HG02840 (cell line): ENCODE data around the gene PTPRT.

Experiments used
- ATAC-seq: cut with Tn5 transposase; IDR thresholded peaks from one replicate; pipeline ENCODE4 v1.9.1; 2021; ENCODE audit warnings: mild to moderate bottlenecking, moderate library complexity, moderate number of reproducible peaks; ENCODE audit not compliant: unreplicated experiment, low FRiP score

PTPRT gene

DNA sequence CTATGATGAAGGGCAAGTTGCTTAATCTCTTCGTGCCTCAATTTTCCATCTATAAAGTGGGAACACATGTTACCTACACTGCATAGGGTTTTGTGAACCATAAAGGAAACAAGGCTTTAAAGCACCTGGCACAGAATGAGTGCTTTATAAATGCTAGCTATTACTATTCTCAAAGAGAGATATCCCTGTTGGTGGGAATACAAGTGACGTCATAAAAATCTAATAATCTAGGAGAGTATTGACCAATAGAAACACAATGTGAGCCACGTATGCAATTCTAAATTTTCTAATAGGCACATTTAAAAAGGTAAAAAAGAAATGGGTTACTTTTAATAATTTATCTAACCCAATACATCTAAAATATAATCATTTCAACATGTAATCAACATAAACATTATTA, 316.4 kb downstream of the PTPRT start:
- ATAC-seq, result no peak

DNA sequence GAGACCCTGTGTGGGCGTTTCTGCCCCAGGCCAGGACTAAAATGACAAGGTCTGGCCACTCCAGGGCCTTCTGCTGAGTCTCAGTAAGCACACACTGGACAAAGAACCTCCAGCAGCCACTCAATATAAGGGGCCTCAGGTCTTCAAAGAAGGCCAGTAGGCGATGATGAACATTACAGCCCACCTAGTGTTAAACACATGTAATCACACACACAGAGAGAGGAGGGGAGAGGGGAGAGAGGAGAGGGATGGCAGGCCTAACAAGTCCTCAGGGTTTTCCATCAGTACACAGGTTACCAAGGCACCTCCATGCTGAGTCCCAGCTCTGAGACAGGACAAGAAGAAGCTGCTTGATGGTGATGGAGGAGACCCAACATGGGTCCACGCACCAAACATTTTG, 325.6 kb downstream of the PTPRT start:
- no peak for ATAC-seq

DNA sequence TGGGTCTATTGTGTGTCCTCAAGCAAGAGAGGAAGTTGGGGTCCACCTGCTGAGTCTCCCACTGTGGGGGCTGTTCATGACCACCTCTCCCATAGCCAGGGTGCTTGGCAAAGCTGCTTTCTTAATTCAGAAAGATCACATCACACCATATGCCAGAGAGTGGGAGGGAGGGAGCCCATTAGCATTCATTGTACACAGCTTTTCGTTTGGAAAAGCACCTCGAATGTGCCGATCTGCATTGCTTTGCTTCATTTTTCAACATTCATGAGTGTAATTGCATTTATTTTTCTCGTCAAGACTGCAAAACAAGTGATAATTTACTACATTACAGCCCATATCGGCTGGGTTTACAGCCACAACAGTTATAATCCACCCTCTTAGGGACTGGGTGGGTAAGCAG, 327.3 kb downstream of the PTPRT start:
- ATAC-seq, result no peak

DNA sequence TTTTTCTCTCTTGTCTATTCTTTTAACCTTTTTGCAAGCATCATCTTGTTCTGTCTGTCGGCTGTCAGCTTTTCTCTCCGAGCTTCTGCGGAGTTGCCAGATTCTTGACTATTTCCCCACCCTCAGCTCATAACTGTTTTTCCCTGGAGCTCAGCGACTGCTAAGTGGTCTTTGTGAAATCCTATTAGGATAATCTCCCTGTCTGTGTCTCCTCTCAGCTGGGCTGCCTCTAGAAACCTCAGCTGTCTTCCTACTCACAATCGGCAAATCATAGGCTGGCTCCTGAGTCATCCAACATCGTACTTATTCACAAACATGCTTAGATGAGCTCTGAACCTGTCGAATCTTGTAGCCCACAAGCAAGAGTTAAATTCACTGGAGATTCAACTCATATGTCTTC, 332.3 kb downstream of the PTPRT start:
- no peak for ATAC-seq

DNA sequence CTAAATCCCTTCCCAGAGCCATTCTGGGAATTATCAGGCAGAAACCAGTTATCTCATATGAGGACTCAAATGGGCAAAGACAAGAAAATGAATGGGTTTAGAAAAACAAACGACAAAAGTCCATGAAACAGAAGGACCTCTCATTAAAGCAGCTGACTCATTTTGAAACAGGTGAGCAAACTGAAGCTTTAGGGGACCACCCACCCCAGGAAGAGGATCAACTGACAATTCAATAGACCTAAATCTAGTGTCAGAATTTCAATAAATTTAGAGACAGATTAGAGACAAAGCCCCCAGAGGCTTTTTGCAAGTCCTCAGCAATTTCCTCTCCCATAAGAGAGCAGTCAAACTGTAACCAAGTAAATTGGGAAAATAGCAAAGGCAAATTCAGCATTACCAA, 333.8 kb downstream of the PTPRT start:
- no peak for ATAC-seq

DNA sequence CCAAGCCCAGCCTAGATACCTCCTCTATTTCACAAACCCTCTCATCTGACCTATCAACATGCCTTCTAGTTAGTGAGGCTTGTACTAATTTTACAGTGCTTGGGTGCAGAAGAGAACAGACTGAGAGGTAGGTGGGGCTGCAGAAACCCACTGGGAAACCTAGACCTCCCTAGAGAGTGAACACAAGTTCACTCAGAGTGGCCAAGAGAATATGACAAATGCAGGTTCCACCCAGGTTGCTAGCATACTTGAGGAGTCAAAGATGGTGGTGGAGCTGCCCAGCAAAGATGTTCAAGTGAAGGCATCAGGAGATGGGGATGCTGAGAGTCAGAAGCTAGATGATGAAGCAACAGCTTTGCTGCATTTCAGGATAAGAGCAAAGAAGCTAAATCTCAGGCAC, 337.0 kb downstream of the PTPRT start:
- no peak for ATAC-seq

DNA sequence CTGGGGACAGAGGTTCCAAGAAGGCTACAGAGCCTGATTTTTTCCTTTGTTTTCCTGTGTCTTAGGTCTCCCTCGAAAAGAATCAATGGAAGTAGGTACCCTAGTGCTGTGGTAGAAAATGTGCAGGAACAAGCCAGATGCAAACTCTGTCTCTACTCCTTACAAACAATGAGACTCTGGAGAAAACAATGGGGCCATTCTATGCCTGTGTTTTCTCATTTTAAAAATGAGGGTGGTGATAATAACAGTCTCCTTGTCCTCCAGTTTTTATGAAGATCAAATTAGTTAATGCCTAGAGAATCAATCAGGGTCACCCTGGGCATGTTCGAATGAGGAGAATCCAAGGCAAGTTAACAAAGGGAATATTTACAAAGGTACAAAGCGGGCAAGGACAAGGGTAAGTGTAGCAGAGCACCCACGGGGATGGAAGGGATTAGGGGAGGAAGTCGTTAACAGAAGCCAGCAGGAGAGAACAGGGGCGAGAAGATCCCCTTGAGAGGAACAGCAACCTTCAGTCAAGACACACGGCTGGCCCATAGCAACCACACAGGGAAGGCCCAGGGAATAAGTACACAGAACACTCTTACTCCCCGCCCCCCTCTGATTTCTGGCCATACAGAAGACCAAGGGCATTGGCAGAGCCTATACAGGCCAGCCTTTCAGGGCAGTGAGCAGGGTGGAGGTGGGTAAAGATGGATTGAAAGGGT, 342.8 kb downstream of the PTPRT start:
- no peak for ATAC-seq

DNA sequence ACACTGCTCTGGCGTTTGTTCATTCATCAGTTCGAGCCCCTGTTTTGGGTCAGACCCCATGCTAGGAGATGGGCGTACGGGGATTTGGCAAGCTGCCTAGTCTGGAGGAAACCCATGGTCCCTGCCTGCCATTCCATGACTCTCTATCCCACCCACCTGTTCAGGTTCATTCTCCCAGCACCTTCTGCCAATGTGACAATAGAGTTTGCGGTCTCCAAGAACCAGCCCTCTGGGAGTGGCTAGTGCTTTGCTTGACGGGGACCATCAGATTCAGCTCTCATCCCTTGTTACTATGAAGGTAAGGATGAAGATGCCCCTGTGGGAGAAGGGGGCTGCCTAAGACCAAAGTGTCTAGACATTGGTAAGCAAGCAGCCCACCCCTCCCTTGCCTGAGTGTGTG, 345.0 kb downstream of the PTPRT start:
- ATAC-seq, result no peak

DNA sequence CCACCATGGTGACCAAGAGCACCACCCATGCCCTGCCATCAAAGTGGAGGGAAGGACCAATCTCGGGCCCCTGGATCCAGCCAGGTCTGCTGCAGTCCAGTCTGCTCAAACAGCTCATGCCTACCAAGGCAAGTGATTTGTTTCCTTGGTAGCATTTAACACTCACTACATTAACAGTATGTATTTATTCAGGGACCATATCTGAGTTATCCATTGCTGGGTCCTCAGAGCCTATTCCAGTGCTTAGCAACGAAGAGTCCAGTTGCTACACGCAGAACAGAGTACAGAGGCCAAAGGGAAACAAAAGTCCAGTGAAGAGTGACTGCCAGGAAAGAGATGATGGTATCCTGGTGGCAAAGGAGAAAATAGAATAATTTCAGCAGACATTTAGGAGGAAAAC, 352.2 kb downstream of the PTPRT start:
- no peak for ATAC-seq

DNA sequence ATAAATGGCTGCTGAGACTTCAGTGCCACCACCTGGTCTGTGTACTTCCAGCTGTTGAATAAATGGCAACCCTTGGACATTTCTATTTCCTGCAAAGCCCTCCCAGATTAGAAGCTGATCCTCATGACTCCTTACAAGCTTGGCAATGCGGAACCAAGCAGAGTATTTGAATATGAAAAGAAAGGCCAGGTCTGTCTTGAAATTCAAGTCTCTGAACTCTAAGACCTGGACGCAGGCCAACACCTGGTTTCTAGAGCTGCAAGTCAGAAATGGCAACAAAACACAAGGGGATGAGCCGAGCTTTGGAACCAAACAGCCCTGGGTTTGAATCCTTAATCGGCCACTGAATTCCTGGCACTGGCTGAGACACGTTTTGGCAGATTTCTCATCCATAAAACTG, 353.4 kb downstream of the PTPRT start:
- ATAC-seq, result no peak

DNA sequence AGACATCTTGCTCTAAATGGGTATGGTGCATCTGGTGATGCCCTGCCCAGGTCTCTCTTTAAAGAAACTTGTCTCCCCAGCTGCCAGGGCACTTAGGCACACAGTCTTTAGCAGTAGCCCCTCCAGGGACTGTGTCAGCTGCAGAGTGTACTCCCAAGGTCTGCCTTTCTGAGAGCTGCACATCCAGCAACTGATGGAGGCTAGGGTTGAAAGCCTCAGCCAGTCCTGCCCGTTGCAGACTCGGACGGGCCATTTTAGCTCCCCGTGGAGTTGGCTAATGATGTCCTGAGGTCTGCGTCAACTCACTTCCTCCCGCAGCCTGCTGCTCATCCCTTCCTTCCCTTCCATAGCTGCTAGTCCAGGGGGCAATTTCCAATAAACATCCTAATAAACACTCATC, 381.8 kb downstream of the PTPRT start:
- no peak for ATAC-seq

DNA sequence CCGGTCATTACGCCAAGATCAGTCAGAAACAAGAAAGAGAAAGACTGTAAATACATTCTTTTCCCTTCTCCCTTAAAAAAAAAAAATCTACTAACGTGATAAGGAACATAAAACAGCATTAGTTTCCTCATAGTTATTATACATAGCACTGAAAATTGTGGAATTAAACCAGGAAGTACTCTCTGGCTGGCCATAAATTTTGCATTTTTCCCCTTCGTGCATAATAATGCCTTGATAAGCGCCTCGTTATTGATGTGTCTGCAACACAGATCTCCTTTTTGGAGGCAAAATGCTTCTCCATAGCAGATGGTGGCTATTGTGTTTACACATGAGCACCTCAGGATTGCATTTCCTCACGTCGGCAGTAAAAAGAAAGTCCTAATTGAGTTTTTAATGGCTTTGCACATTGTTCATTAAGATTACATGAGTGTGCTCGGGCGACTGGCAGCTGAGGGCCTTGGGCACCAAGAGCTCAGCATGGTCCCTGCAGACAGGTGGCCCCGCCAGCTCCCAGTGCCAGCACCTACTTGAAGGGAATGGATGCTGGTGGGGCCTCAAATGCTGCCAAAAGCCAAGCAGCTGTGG, 394.5 kb downstream of the PTPRT start:
- ATAC-seq, result no peak

DNA sequence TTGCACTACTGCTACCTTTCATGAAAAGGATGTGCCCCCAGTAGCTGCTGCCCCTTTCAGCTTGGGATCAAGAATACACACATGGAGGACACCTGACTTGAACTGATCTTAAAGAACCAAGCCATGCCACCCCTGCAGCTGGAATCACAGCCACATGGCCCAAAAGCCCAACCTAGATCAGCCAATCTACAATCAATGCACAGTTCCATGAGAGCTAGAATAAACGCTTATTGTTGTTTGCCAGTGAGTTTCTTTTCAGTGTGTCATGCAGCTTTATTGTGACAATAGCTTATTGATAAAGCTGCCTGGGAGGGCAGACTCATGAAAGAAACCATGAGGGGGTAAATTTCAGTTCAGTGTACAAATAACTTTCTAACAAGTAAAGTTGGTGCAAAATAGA, 397.7 kb downstream of the PTPRT start:
- no peak for ATAC-seq

DNA sequence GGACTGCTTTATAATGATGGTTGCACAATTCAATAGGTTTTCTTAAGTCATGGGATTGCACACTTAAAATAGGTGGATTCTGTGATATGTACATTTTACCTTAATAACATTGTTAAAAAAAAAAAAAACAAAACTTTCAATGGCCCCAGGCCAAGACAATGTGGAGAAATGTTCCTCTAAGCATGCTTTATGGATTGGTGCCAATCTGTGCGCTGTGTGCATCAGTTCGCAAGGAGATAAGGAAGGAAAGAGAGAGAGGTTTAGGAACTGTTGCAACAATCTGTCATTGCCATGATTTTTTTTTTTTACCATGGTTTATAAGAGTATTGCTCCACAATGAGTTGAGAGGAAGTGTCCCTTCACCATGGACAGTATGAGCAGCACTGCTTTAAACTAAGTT, 399.6 kb downstream of the PTPRT start:
- ATAC-seq, result no peak

DNA sequence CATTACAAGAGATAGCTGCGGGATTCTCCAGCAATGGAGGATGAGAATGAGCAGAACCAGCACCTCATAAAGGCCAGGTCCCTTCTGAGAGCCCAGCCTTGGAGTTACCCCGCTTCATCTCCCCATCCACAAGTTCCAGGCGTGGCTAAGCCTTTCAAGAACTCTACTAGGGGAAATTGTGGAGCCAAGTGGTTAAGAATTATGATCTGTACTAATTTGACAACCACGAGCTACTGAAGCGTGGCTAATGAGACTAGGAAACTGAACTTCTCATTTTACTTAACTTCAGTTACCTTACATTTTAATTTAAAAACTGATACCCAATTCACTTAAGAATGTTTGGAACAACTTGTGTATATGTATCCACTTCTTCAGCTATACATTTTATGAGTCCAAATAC, 401.0 kb downstream of the PTPRT start:
- ATAC-seq, result no peak

DNA sequence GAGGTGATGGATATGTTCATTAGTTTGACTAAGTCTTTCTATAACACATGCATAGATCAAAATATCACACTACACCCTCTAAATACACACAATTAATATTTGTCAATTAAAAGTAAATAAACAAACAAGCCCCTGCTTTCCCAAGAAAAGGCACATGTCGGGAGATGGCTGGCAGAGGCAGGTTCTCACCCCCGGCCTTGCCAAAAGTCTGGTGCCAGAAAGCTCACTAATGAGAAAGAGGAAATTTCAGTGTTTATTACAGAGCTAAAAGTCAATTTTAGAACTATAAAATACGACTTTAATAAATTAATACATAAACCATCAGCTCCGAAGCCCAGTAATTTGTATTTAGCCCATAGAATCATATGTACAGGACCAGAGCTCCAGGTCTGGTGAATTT, 404.7 kb downstream of the PTPRT start:
- ATAC-seq, result no peak

DNA sequence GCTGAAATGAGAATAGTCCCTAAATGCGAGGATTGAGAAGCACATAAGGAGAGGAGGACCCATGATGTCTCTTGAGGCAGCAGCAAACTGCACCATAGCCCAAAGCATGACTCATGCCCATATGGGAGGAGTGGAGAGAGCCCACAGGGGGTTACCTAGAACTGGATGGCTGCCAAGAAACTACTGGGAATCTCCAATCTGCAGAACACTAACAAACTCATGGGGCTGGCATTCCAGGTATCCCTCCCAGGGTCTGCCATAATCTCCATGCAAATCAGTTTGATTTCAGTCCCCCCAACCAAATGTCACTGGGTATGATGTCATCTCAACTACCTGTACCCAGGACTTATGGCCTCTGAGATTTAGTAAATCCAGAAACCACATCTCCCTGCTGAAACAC, 410.5 kb downstream of the PTPRT start:
- ATAC-seq, result no peak

DNA sequence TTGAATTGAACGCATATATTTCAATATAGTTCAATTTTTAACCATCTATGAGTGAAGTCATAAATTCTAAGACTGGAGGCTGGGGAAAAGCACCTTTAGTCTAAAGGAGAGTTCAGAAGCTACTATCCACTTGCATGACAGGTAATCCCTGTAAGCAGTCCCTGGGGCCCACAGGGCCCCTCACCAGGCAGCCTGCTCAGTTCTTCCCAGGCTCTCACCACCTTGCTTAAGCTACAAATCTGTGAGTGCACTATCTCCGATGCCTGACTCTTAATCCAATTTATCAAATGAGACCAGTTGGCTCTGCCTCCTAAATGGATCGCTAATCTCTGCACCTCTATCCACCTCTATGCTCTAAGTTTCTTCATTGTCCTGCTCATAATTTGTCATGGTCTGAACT, 413.8 kb downstream of the PTPRT start:
- no peak for ATAC-seq

DNA sequence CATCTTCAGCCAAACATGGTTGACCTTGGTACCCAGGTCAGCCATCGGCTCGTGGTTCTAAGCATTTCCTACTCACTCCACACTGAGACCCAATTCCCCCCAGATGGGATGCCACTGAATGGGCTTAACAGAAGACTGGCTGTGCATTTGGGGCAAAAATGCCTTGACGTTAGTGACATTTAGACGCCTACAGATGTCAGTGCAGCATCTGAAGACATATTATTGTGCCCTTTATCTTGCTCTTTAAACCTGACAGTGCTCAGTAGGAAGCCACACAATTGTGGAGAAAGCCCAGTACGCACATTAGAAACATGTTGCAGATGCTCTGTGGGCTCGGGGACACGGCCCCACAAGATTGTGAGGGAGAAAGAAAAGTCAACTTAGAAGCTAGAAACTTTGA, 414.7 kb downstream of the PTPRT start:
- ATAC-seq, result no peak

DNA sequence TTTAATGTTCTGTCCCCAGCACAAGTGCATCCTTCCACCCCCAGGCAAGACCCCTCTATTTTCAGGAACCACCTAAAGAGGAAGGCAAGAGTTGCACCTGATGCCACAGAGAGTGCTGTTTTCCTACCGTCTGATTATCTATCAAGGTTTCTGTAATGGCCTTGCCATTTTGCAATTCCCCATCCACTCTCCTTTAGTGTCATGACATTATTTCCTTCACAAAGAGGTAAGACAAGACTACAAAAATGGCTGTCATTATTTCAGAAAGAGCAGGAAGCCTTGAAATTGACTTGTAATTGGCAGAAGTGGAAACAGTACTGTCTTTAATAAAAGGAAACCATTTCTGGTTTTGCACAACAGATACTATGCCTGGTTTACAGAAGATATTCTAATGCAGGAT, 426.7 kb downstream of the PTPRT start:
- ATAC-seq, result no peak

DNA sequence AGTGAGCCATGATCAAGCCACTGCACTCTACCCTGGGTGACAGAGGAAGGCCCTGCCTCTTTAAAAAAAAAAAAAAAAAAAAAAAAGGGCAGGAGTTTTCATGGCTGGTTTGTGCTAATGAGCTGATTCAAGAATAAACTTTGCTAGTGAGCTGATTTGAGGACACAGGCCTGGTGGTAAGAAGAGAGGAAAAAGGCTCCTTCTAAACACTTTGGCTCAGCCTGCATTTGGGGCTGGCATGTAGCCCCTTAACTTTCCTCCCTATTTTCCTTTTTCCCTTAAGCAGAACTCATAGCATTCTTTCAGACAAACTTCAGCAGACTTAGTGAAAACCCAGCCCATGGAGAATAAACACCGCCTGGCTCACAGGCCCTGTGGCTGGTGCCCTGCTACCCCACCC, 432.7 kb downstream of the PTPRT start:
- ATAC-seq, result no peak

DNA sequence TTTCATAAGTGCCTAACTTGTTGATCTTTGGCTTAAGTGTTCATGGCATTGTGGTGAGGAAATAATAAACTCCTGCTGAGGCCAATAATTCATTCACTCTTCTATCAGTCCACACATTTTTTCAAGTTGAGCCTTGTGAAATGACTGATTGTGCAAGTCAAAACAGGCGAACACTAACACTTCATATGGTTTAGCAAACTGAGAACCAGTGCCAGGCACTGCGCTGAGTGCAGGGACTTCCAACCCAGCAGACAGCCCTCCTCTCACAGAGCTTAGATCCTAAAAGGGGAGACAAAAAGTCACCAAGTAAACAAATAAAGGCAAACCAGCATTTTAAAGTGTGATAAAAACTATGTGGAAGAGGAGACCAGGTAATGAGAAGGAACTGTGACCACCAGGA, 435.0 kb downstream of the PTPRT start:
- no peak for ATAC-seq

DNA sequence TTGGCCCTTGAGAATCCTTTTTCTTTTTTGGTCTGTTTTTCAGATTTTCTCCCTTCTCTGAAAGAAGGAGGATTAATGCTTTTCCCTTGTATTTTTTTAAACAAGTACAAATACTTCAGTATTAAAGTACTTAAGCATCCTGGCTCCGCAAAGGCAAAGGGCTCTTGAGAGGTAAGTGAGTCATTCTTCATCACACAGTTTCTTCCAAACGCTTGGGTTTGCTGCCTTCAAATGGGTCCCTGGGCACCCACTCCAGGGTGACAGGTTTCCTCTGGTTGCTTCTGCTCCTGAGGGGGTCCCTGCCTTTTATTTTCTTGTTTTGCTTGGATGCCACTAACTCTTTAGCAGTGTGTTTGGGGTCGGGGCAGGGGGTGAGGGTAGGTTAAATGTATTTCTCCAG, 437.1 kb downstream of the PTPRT start:
- ATAC-seq, result no peak
